Measurements from ENCODE around the gene UBA5.

Gene UBA5

DNA sequence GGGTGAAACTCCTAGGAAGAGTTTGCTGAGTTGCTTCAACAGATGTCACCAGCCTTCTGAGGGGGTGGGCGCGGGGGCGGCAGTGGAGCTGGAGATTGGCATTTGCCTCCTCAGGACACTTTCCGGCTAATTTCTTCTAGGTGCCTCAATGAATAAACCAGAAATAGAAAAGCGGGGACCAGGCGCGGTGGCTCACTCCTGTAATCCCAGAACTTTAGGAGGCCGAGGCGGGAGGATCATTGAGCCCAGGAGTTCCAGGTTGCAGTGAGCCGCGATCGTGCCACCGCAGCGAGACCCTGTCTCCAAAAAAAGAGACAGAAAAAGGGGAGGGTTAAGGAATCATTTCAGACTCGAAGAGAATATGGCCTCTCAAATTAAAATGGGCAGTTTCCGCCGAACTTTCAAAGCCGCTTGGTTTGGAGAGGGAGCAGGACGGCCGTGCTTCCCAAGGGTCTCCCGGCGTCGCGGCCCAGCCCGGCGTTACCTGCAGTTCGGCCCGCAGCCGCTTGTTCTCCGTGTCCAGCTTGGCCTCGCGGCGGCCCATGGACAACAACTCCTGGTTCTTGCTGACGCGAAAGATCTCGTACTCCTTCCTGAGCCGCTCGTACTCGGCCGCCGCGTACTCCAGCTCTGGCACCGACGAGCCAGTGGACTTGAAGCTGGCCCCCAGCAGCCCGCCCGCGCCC is 61.5 kb downstream of the UBA5 start:
- DNase-seq = peak; percentile 66 to 83 (median 76)

DNA sequence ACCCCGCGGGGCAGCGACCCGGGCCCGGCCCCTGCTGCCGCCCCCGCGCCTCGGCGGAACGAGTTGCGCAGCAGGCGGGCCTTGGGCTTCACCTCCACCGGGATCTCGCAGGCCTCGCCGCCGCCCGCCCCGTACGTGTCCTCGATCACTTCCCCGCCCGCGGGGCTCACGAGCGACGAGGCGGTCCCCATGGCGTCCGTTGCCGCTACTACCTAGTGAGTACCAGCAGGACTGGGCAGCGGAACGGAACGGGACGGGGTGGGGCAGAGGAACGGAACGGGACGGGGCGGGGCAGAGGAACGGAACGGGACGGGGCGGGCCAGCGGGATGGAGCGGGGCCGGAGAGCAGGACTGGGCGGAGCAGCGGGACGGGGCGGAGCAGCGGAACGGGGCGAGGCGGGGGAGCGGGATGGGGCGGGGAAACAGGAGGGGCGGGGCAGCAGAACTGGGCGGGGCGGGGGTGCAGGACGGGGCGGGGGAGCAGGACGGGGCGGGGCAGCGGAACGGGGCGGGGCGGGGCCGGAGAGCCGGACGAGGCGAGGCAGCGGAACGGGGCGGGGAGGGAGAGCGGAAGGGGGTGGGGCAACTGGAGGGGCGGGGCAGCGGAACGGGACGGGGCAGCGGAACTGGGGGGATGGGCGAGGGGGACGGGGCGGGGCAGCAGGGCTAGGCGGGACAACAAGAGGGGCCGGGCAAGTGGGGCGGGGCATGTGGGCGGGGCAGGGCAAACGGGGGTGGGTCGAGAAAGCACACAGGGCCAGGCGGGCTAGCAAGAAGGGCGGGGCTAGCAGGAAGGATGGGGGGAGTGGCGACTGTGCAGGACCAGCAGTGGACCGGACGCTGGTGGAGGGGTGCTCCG is 62.3 kb downstream of the UBA5 start, which contains the start of gene NPHP3:
Gene NPHP3 (minus strand): TSS at position 245 of the 859 bp plus-strand sequence. CDS start 54 bp downstream, at position 191.
- DNase-seq = peak; percentile 94 to 99 (median 97)

DNA sequence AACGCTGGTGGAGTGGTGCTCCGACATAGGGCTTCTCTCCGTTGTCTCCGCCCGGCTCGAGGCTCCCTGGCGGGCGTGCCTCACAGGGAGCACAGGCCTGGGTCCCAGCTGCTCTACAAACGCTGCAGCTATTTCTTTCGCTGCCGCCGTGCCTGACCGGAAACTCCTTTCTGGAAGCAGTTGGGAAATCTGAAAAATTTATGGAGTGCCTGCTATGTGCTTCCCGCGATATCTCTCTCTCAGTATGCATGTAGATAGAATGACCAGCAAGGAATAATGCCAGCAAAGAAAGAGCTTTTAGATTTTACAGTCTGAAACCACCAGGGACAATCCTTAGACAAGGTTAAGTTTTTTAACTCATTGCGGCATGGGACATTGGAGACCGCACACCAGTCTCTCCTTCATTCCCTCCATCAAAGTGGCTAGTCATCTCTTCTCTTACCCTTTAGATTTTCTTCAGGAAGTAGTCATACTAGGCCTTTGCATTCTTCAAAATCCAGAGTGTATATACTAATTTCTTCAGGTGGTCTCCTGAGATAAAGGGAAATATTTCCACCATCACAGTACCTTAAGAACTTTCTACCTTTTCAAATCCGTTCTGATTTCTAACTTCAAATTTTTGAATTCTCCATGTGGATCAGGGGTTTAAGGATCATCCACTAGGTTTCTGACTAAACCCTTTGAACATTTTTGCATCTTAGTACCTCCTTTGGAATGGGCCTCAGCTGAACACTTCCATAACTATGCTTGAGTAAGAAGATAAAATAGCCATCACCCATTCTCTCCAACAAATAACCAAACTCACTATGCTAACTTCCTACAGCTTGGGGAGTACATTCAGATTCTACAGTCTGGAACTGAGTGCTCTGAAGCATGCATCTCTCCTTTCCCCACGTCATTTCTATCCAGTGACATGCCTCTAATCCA is 63.2 kb downstream of the UBA5 start:
- DNase-seq = no peak

DNA sequence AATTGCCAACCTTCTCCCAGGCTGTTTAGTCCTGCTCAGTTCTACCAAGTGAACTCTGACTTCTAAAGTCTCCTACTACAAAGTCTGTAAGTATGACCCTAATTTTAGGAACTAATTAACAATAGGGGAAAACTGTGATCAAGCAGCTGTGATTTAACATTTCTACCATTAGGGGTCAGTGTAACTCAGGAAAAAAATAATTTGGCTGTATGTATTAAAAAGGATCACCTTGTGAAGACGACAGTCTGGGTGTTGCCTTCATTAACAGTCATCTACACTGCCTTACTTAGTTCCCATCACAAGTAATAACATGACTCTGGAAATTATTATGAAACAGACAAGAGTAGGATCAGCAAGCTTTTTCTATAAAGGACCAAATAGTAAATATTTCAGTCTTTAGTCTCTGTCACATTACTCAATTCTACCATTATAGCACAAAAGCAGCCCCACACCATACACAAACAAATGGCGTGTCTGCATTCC is 66.3 kb downstream of the UBA5 start:
- peak; percentile 18 to 65 (median 50) for DNase-seq
